Prostate gland (tissue), 2 donors: Measurements from ENCODE around the gene PPFIA4. TPM values are rescaled to one million over a fixed set of nuclear protein-coding genes. Genes with fewer than 3 reads are reported as not detected.
"Not testable (repeated sequence)": the region's sequence is repeated elsewhere in the genome, so short reads cannot be mapped to it uniquely, and the experiment has no call there.

Experiments
- DNase-seq: peaks from one replicate; pipeline ENCODE4 v3.0.0-alpha.2; 2019; ENCODE audit warnings: low spot score
- H3K27ac ChIP-seq, 2 donors: fragments of 200-600 bp; sonication (generic); 2 replicates each; pipeline ENCODE4 v1.5.1; 2017 to 2019
- H3K27me3 ChIP-seq: fragments of 200-600 bp; sonication (generic); replicated peaks from 2 replicates; pipeline ENCODE4 v1.5.1; 2019; ENCODE audit not compliant: insufficient read depth
- H3K36me3 ChIP-seq, 2 donors: fragments of 200-600 bp; sonication (generic); 1 replicate in 1 of 2; 2 replicates in 1 of 2; pipeline versions ENCODE4 v1.5.1 to v1.8.1; 2017 to 2019
- H3K4me1 ChIP-seq: fragments of 200-600 bp; sonication (generic); replicated peaks from 2 replicates; pipeline ENCODE4 v1.5.1; 2019
- H3K4me3 ChIP-seq, 2 donors: fragments of 200-600 bp; sonication (generic); 2 replicates each; pipeline ENCODE4 v1.5.1; 2017 to 2019
- H3K9me3 ChIP-seq: fragments of 200-600 bp; sonication (generic); 2 replicates; pipeline ENCODE4 v1.5.1; 2017
- POLR2A ChIP-seq: fragments of 450-650 bp; IDR thresholded peaks from one replicate; pipeline ENCODE4 v1.6.1; 2016; ENCODE audit warnings: antibody characterized with exemption, mild to moderate bottlenecking
- POLR2AphosphoS5 ChIP-seq: sonication (generic); formaldehyde crosslinking; IDR thresholded peaks from one replicate; pipeline ENCODE4 v1.6.1; 2017; ENCODE audit warnings: antibody characterized with exemption
- WGBS: methylation state at CpG from one replicate; pipeline ENCODE4 v1.1.5; 2018; 5-methylcytosine and 5-hydroxymethylcytosine counted together
- intact Hi-C: fragments of 100-400 bp; cut with DNase I; formaldehyde crosslinking; loops from one replicate; pipeline ENCODE4 v1.14.2; 2022
- total RNA-seq, 2 donors: library from RNA; depleted of rRNA; stranded (reverse); fragments of >200 nt; gene quantifications; one replicate each; pipeline ENCODE4 v1.1.0, GENCODE V29; 2016
- TF ChIP-seq, protein P1 (sequence below), 4 experiments: fragments of 200-600 bp in 2 of 4; fragments of 450-650 bp in 2 of 4; sonication (generic) in 2 of 4; IDR thresholded peaks; 1 replicate in 3 of 4; 2 replicates in 1 of 4; pipeline ENCODE4 v1.5.1; 2016 to 2019; ENCODE audit warnings: antibody characterized with exemption in 4 of 4, mild to moderate bottlenecking in 2 of 4, moderate library complexity in 2 of 4

Gene PPFIA4
- total RNA-seq, 2 donors from 2014 or later = 0.50 to 16.9 TPM

DNA sequence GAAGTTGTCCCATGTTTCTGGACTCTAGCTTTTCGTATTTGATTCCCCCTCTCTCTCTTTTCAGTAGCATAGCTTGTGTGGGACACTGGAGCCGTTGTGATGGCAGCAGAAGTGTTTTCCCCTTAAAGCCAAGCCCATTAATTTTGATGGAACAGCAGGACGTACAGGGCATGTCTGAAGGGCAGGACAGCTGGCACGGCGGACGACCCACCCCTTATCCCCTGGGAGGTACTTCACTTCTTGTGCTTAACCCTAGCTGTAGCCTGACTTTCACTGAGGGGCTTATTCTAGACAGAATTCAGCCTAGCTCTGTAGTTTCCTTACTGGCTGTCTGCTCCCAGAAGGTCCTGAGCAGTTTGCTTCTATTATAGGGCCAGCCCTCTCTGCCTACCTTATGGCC, 8.6 kb upstream of the PPFIA4 start:
- no peak for DNase-seq
- Histone ChIP-seq H3K27ac (no peak overlapping the region), H3K36me3 (peaks cover 9 to 28% of the 10 kb centered on the region in 2 donors), H3K4me3 (no peak overlapping the region), H3K27me3 (no peaks in the 10 kb centered on the region), H3K4me1 (no peaks in the 10 kb centered on the region), H3K9me3 (no peaks in the 10 kb centered on the region)
- TF ChIP-seq, protein P1, sequence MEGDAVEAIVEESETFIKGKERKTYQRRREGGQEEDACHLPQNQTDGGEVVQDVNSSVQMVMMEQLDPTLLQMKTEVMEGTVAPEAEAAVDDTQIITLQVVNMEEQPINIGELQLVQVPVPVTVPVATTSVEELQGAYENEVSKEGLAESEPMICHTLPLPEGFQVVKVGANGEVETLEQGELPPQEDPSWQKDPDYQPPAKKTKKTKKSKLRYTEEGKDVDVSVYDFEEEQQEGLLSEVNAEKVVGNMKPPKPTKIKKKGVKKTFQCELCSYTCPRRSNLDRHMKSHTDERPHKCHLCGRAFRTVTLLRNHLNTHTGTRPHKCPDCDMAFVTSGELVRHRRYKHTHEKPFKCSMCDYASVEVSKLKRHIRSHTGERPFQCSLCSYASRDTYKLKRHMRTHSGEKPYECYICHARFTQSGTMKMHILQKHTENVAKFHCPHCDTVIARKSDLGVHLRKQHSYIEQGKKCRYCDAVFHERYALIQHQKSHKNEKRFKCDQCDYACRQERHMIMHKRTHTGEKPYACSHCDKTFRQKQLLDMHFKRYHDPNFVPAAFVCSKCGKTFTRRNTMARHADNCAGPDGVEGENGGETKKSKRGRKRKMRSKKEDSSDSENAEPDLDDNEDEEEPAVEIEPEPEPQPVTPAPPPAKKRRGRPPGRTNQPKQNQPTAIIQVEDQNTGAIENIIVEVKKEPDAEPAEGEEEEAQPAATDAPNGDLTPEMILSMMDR (IDR thresholded peaks at IDR 0.05) = no peak
- TF ChIP-seq POLR2A (no peak), POLR2AphosphoS5 (no peak)
- intact Hi-C loops = no loop called here
- 86% methylated on average over 6 of the region's 6 CpGs for WGBS

- DNase-seq, intact Hi-C loops, H3K36me3 ChIP-seq, H3K4me3 ChIP-seq, H3K4me1 ChIP-seq, H3K27me3 ChIP-seq, H3K27ac ChIP-seq, H3K9me3 ChIP-seq: not testable (repeated sequence)
- WGBS = 92% methylated on average over 7 of the region's 10 CpGs
Observed at GRCh38 chr1:203022855-203023254, 3.4 kb upstream of the PPFIA4 start.

- no peak for DNase-seq
- Histone ChIP-seq H3K4me1 (peaks cover 7% of the 10 kb centered on the region), H3K36me3 (no peaks in the 10 kb centered on the region), H3K4me3 (peak overlapping the region; percentile 37 to 43), H3K27me3 (no peaks in the 10 kb centered on the region), H3K27ac (peak overlapping the region; percentile 64 to 69), H3K9me3 (no peaks in the 10 kb centered on the region)
- intact Hi-C loops = no loop called here
- no peak for TF ChIP-seq POLR2AphosphoS5
- TF ChIP-seq, protein P1 (IDR thresholded peaks at IDR 0.05) = no peak
- no peak for TF ChIP-seq POLR2A
Observed at GRCh38 chr1:203025686-203026030, 633 bp upstream of the PPFIA4 start.

DNA sequence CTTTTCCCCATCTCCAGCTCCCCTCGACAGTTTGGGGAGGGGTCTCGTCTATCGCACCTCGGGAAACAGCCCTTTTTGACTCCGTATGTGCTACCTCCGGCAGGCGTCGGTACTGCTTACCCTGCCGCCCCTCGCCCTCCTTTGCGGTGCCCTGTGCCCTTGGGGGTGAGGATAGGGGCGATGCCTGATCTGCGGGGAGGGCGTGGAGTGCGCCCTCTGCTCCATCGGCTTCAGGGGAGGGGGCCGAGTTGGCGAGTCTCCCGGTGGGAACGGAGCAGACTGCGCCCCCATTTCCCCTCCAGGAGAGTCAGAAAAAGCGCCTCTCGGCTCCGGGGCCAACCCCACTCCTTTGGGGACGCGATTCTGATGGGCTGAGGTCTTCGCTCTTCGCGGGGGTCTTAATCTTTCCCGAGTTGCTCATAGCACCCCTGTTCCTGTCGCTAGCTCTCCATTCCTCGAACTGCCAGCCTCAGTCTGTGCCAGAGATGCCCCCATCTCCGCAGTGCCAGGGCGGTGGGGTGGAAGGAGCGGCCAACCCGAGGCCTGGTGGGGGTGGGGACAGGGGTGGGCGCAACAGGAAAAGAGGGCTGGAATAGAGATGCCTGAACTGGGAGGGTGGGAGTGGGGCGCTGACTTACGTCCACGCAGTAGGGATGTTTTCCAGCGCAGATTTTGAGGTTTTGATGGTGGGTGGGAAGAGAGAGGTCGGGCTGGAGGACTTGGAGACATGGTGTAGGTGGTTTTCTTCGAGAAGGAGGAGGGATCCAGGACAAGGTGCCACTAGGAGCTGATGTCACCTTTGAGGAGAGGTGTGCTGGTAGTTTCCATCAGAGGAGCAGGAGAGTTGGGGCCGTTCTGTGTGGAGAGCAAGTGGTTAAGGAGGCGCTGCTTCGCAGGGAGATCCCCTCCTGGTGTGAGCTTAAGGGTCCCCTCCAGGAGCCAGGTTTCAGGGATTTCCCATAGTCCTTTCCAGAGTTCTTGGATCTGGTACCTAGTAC, 674 bp downstream of the PPFIA4 start:
- 8% methylated on average over 42 of the region's 46 CpGs for WGBS
- H3K4me3 ChIP-seq = peak overlapping the region; percentile 37 to 43
- H3K27ac ChIP-seq = peak overlapping the region in 1 of 2 donors; percentile 18
- no peaks in the 10 kb centered on the region for H3K27me3 ChIP-seq
- intact Hi-C loops = no loop called here
- no peaks in the 10 kb centered on the region for H3K9me3 ChIP-seq
- TF ChIP-seq POLR2AphosphoS5 = no peak
- peaks cover 7% of the 10 kb centered on the region for H3K4me1 ChIP-seq
- no peak for DNase-seq
- H3K36me3 ChIP-seq = no peaks in the 10 kb centered on the region

DNA sequence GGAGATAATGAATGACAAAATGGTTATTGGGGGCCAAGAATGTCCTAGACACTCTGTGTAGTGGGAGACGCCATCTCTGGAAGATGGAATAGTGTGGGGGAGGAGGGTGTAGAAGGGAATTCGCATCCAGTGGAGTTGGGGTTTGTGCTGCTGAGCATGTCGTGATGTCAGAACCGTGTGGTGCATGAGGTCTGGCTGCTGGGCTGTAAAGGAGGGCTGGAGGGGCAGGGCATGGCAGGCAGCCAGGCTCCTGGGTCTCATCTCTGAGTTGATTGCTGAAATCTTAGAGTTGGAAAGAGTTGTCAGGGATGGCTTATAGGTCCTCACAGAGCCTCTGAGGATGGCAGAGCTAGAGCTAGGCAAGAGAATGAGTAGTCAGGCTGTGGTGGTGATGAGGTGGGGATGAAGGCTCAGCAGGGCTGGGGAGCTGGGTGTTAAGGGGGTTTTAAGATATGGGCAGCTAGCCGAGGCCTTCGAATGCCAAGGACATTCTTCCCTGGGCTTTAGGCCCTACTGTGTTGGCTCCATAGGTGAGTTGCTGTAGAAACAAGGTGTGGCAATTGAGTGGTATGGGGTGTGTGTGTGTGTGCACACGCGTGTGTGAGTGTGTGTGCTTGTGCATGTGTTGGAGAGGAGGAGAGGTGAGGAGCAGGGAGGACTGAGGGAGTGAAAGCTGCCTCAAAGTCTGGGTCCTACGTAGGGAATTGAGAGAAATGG, 1.9 kb downstream of the PPFIA4 start:
- TF ChIP-seq POLR2A = no peak
- TF ChIP-seq, protein P1 (IDR thresholded peaks at IDR 0.05) = no peak
- no peak for TF ChIP-seq POLR2AphosphoS5
- no peak overlapping the region for H3K27ac ChIP-seq
- H3K36me3 ChIP-seq = no peaks in the 10 kb centered on the region
- intact Hi-C loops = no loop called here
- no peaks in the 10 kb centered on the region for H3K9me3 ChIP-seq
- H3K4me3 ChIP-seq = no peak overlapping the region
- no peaks in the 10 kb centered on the region for H3K27me3 ChIP-seq
- 78% methylated on average over 9 of the region's 9 CpGs for WGBS
- no peak for DNase-seq
- H3K4me1 ChIP-seq = peaks cover 7% of the 10 kb centered on the region
